ENCODE measurements around the gene OTOP1.
"Not testable (repeated sequence)": the region's sequence is repeated elsewhere in the genome, so short reads cannot be mapped to it uniquely, and the experiment has no call there.

Gene OTOP1

DNA sequence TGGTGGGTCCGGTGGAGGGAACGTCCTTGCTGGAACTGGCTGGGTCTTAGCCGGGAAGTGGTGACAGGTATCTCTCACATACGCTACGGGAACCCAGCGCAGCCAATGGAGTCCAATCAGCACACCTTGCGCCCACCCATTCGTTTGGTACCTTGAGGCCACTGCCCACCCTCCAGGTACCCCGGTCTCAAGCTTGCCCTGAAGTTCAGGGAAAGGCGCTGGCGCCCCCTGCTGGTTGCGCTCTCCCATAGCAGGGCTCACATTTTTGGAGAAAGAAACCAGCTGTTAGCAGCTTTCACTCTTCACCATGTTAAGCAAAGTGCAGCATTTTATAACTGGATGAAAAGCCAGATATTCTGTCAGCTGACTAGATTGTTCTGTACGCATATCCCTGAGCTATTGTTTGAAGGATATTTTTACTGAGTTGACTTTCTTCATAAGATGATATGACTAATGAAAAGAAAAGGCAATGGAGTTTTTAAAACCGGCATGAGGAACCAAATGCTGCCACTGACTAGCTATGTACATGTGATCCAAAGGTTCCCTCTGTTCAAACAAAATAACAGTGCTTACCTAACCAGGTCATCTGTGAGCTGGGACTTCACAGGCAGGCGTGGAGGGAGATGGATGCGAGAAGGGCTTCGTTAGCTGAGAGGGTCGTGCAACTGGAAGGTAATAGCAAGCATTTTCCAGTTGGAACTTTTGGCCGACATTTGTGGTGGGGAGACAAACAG, 43.7 kb downstream of the OTOP1 start:
- H3K18ac ChIP-seq (ENCODE audit: low read length): no peak overlapping the region
- no peaks in the 10 kb centered on the region for H3K9me3 ChIP-seq (ENCODE audit: insufficient read depth, low read depth, low read length)
- no peak overlapping the region for H3K4me2 ChIP-seq (ENCODE audit: low read length)
- H3K9ac ChIP-seq (ENCODE audit: low read length): no peak overlapping the region
- WGBS (ENCODE audit: extremely low coverage, insufficient coverage, insufficient read length): no CpG with 5 or more reads among the region's 19 CpGs
- H4K8ac ChIP-seq (ENCODE audit: low read depth, low read length): no peak overlapping the region
- no peaks in the 10 kb centered on the region for H3K79me2 ChIP-seq (ENCODE audit: control insufficient read depth, insufficient read depth, low read length, poor library complexity)
- H3K4me3 ChIP-seq (ENCODE audit: low read depth, low read length): no peak overlapping the region
- H3K79me1 ChIP-seq (ENCODE audit: low read length): no peaks in the 10 kb centered on the region
- no peak overlapping the region for H2BK12ac ChIP-seq (ENCODE audit: low read length)
- no peak overlapping the region for H2AFZ ChIP-seq (ENCODE audit: insufficient read depth, low read length, poor library complexity)
- H3K23ac ChIP-seq (ENCODE audit: low read length): no peak overlapping the region
- H4K91ac ChIP-seq (ENCODE audit: low read depth, low read length): no peak overlapping the region
- no peaks in the 10 kb centered on the region for H3K27me3 ChIP-seq (ENCODE audit: insufficient read depth, low read length)
- no peak overlapping the region for H4K12ac ChIP-seq (ENCODE audit: low read depth, low read length)
- DNase-seq: peak in 1 of 2 donors; percentile 57
- no peak overlapping the region for H3K14ac ChIP-seq (ENCODE audit: low read length)
- H2BK5ac ChIP-seq (ENCODE audit: low read depth, low read length, poor library complexity): no peak overlapping the region
- H3K4me1 ChIP-seq (ENCODE audit: control insufficient read depth in 1 of 2, insufficient read depth in 2 of 2, low read length in 2 of 2): no peaks in the 10 kb centered on the region
- H3K36me3 ChIP-seq (ENCODE audit: control insufficient read depth in 1 of 2, insufficient read depth in 2 of 2, low read length in 2 of 2): no peaks in the 10 kb centered on the region
- H3K4ac ChIP-seq (ENCODE audit: low read depth, low read length): no peak overlapping the region
- H2BK120ac ChIP-seq (ENCODE audit: insufficient read depth, low read length, poor library complexity): no peak overlapping the region
- no peak overlapping the region for H2AK5ac ChIP-seq (ENCODE audit: low read length)
- no peak overlapping the region for H3K27ac ChIP-seq (ENCODE audit: low read depth, low read length)

DNA sequence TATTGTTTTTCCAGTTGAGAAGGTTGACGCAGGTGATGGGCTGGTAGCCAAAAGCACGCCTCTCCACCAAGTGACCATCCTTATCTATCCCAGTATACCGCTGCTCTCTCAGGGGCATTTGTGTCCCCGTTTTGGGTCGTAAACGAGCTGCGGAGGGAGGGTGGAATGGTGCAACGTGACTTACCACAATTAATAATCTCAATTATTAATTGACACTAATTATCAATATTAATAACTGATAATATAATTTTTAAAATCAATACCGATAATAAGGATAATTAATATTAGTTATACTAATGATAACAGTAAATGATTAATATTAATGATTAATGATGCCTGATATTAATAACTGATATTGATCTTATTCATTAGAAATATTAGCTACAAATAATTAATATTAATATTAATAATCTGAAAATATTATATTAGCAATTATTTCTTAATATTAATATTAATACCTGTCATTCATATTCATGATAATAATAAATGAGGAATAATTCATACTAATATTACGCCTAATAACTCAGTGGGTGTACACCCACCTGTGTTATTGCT, 56.1 kb downstream of the OTOP1 start:
- H4K12ac ChIP-seq (ENCODE audit: low read depth, low read length): no peak overlapping the region
- no peak for DNase-seq
- no peak overlapping the region for H3K9ac ChIP-seq (ENCODE audit: low read length)
- peaks cover 9% of the 10 kb centered on the region for H3K79me1 ChIP-seq (ENCODE audit: low read length)
- no peak overlapping the region for H2BK120ac ChIP-seq (ENCODE audit: insufficient read depth, low read length, poor library complexity)
- no peak overlapping the region for H4K91ac ChIP-seq (ENCODE audit: low read depth, low read length)
- peaks cover 2% of the 10 kb centered on the region for H3K79me2 ChIP-seq (ENCODE audit: control insufficient read depth, insufficient read depth, low read length, poor library complexity)
- no peak overlapping the region for H2BK12ac ChIP-seq (ENCODE audit: low read length)
- H3K27ac ChIP-seq (ENCODE audit: low read depth, low read length): no peak overlapping the region
- no peak overlapping the region for H3K14ac ChIP-seq (ENCODE audit: low read length)
- H2AK5ac ChIP-seq (ENCODE audit: low read length): no peak overlapping the region
- no peak overlapping the region for H3K4me3 ChIP-seq (ENCODE audit: low read depth, low read length)
- H3K4ac ChIP-seq (ENCODE audit: low read depth, low read length): no peak overlapping the region
- H3K4me1 ChIP-seq (ENCODE audit: control insufficient read depth in 1 of 2, insufficient read depth in 2 of 2, low read length in 2 of 2): peaks cover 18 to 19% of the 10 kb centered on the region in 2 experiments
- H3K27me3 ChIP-seq (ENCODE audit: insufficient read depth, low read length): no peaks in the 10 kb centered on the region
- WGBS (ENCODE audit: extremely low coverage, insufficient coverage, insufficient read length): no CpG with 5 or more reads among the region's 10 CpGs
- no peak overlapping the region for H3K4me2 ChIP-seq (ENCODE audit: low read length)
- no peak overlapping the region for H2AFZ ChIP-seq (ENCODE audit: insufficient read depth, low read length, poor library complexity)
- H3K36me3 ChIP-seq (ENCODE audit: control insufficient read depth in 1 of 2, insufficient read depth in 2 of 2, low read length in 2 of 2): no peaks in the 10 kb centered on the region
- no peak overlapping the region for H2BK5ac ChIP-seq (ENCODE audit: low read depth, low read length, poor library complexity)
- no peak overlapping the region for H3K18ac ChIP-seq (ENCODE audit: low read length)
- no peaks in the 10 kb centered on the region for H3K9me3 ChIP-seq (ENCODE audit: insufficient read depth, low read depth, low read length)
- no peak overlapping the region for H4K8ac ChIP-seq (ENCODE audit: low read depth, low read length)
- no peak overlapping the region for H3K23ac ChIP-seq (ENCODE audit: low read length)

- DNase-seq: peak; percentile 9 to 31
Observed at GRCh38 chr4:4167981-4168780, 58.5 kb downstream of the OTOP1 start.

DNA sequence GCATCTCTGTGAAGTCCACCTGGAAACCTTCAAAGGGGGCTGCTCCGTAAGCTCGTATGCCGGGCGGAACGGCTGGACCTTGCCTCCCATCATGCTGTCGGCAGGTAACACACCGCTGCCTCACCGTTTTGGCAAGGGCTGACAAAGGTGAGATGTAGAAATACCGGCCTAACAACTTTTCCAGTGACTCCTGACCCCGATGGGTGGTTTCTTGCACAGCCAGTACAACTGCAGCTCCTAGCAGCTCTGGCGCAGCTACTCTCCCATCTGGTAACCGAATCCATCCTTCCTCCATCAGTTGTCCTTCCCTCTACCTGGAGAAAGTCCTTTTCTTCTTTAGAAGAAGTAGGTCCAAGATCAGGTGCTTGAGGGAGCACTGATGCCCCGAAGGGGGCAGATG, 59.7 kb downstream of the OTOP1 start:
- H3K9ac ChIP-seq (ENCODE audit: low read length); H3K9me3 ChIP-seq (ENCODE audit: insufficient read depth, low read depth, low read length); H2BK5ac ChIP-seq (ENCODE audit: low read depth, low read length, poor library complexity); H4K12ac ChIP-seq (ENCODE audit: low read depth, low read length); H3K18ac ChIP-seq (ENCODE audit: low read length); H3K4me3 ChIP-seq (ENCODE audit: low read depth, low read length); H3K23ac ChIP-seq (ENCODE audit: low read length); H3K27me3 ChIP-seq (ENCODE audit: insufficient read depth, low read length); H2BK120ac ChIP-seq (ENCODE audit: insufficient read depth, low read length, poor library complexity); H3K79me1 ChIP-seq (ENCODE audit: low read length); H3K14ac ChIP-seq (ENCODE audit: low read length); H4K8ac ChIP-seq (ENCODE audit: low read depth, low read length); H3K36me3 ChIP-seq (ENCODE audit: control insufficient read depth in 1 of 2, insufficient read depth in 2 of 2, low read length in 2 of 2); H4K91ac ChIP-seq (ENCODE audit: low read depth, low read length); H3K79me2 ChIP-seq (ENCODE audit: control insufficient read depth, insufficient read depth, low read length, poor library complexity); H2AK5ac ChIP-seq (ENCODE audit: low read length); H2AFZ ChIP-seq (ENCODE audit: insufficient read depth, low read length, poor library complexity); H3K4ac ChIP-seq (ENCODE audit: low read depth, low read length); H2BK12ac ChIP-seq (ENCODE audit: low read length): not testable (repeated sequence)
- H3K4me2 ChIP-seq (ENCODE audit: low read length): peak overlapping the region; percentile 54
- peak overlapping the region; percentile 67 for H3K27ac ChIP-seq (ENCODE audit: low read depth, low read length)
- WGBS (ENCODE audit: extremely low coverage, insufficient coverage, insufficient read length): no CpG with 5 or more reads among the region's 13 CpGs
- DNase-seq: peak in 1 of 2 donors; percentile 49
- H3K4me1 ChIP-seq (ENCODE audit: control insufficient read depth in 1 of 2, insufficient read depth in 2 of 2, low read length in 2 of 2): peaks cover 23 to 25% of the 10 kb centered on the region in 2 experiments

More at GRCh38 chr4:4167981-4168780, 58.5 kb downstream of the OTOP1 start:
- peak overlapping the region; percentile 88 for H2BK5ac ChIP-seq (ENCODE audit: low read depth, low read length, poor library complexity)
- H3K4me3 ChIP-seq (ENCODE audit: low read depth, low read length); H3K27me3 ChIP-seq (ENCODE audit: insufficient read depth, low read length); H3K23ac ChIP-seq (ENCODE audit: low read length); H3K9me3 ChIP-seq (ENCODE audit: insufficient read depth, low read depth, low read length); H3K79me2 ChIP-seq (ENCODE audit: control insufficient read depth, insufficient read depth, low read length, poor library complexity); H3K9ac ChIP-seq (ENCODE audit: low read length); H3K4ac ChIP-seq (ENCODE audit: low read depth, low read length); H2AK5ac ChIP-seq (ENCODE audit: low read length); H3K4me2 ChIP-seq (ENCODE audit: low read length); H3K79me1 ChIP-seq (ENCODE audit: low read length); H3K18ac ChIP-seq (ENCODE audit: low read length); H3K36me3 ChIP-seq (ENCODE audit: control insufficient read depth in 1 of 2, insufficient read depth in 2 of 2, low read length in 2 of 2): not testable (repeated sequence)
- peak overlapping the region; percentile 16 for H3K14ac ChIP-seq (ENCODE audit: low read length)
- H2BK120ac ChIP-seq (ENCODE audit: insufficient read depth, low read length, poor library complexity): peak overlapping the region; percentile 91
- WGBS (ENCODE audit: extremely low coverage, insufficient coverage, insufficient read length): no CpG with 5 or more reads among the region's 19 CpGs
- peak overlapping the region; percentile 18 for H4K8ac ChIP-seq (ENCODE audit: low read depth, low read length)
- H2AFZ ChIP-seq (ENCODE audit: insufficient read depth, low read length, poor library complexity): peak overlapping the region; percentile 47
- peaks cover 19 to 21% of the 10 kb centered on the region in 2 experiments for H3K4me1 ChIP-seq (ENCODE audit: control insufficient read depth in 1 of 2, insufficient read depth in 2 of 2, low read length in 2 of 2)
- peak overlapping the region; percentile 93 for H4K91ac ChIP-seq (ENCODE audit: low read depth, low read length)
- H3K27ac ChIP-seq (ENCODE audit: low read depth, low read length): peak overlapping the region; percentile 74
- peak overlapping the region; percentile 3 for H4K12ac ChIP-seq (ENCODE audit: low read depth, low read length)
- peak overlapping the region; percentile 7 for H2BK12ac ChIP-seq (ENCODE audit: low read length)
